ENCODE results near the gene GPD1L.

GPD1L gene

DNA sequence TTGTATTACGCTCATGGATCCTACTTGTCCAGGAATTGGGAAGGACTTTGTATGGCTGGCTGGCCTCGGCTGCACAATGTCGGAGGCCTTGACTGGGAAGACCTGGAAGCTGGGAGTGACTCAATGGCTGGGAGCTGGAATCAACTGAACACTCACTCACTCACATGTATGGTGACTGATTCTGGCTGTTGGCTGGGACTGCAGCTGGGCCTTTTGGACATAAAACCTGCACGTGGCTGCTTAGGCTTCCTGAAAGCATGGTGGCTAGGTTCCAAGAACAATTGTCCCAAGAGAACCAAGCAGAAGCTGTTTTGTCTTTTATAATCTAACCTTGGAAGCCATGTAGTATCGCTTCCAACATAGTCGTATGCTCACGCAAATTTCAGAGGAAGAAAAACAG, 94.1 kb downstream of the GPD1L start:
- TF ChIP-seq ZNF837 (tag by site-specific recombination; IDR thresholded peaks at IDR 0.05): no peak
- no peak for TF ChIP-seq ZNF292 (tag by site-specific recombination; IDR thresholded peaks at IDR 0.05; ENCODE audit: borderline replicate concordance, low read depth)
- TF ChIP-seq ZNF140 (tag by site-specific recombination; IDR thresholded peaks at IDR 0.05): no peak
- TF ChIP-seq, protein P1, sequence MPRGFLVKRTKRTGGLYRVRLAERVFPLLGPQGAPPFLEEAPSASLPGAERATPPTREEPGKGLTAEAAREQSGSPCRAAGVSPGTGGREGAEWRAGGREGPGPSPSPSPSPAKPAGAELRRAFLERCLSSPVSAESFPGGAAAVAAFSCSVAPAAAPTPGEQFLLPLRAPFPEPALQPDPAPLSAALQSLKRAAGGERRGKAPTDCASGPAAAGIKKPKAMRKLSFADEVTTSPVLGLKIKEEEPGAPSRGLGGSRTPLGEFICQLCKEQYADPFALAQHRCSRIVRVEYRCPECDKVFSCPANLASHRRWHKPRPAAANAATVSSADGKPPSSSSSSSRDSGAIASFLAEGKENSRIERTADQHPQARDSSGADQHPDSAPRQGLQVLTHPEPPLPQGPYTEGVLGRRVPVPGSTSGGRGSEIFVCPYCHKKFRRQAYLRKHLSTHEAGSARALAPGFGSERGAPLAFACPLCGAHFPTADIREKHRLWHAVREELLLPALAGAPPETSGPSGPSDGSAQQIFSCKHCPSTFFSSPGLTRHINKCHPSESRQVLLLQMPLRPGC (tag by site-specific recombination; IDR thresholded peaks at IDR 0.05): no peak
- Histone ChIP-seq H3K27ac (ENCODE audit: extremely low read depth, low read depth, low read length) (no peak overlapping the region), H3K4me1 (ENCODE audit: control insufficient read depth, insufficient read depth, low read length) (no peaks in the 10 kb centered on the region), H3K36me3 (ENCODE audit: control insufficient read depth in 2 of 2, insufficient read depth in 1 of 2, low read length in 2 of 2) (no peaks in the 10 kb centered on the region), H3K4me3 (ENCODE audit: low read depth, low read length) (no peak overlapping the region), H3K9me3 (ENCODE audit: control insufficient read depth, insufficient read depth, low read depth, low read length) (no peaks in the 10 kb centered on the region)
- POLR2A ChIA-PET: no interaction called here
- CTCF ChIA-PET: no interaction called here

DNA sequence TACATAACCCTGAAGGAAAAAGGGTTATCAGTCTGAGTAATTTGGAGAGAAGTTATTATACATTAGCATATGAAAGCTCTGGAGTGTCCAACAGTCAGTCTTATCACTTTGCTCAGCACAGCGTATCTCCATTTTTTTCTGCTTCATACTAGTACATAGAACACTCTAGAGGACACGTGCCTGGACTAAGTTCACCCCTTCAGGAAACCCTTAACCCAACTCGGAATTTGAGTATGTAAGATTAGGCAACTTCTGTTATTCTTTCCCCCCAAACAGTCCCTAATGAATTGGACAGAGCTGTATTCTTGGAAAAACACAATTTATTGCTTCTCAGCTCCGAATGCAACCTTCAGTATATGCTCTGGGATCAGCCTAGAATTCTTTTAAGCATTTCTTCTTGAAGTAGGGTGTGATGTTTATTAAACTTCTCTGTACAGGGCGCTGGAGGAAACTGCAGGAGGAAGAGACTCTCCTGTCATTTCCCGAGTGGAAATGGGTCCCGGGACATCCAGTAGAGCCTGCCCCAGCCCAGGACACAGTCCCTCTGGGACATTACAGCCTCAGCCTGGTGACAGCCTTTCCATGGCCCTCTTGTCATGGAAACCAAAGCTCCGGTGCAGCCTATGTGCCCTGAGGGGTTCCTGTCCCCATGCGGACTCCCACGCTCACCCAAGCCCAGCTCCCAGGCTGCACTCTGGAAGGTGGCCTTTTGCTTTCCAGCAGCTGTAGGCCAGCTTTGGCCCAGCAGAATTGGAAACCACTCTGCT, 94.8 kb downstream of the GPD1L start:
- Histone ChIP-seq H3K36me3 (ENCODE audit: control insufficient read depth in 2 of 2, insufficient read depth in 1 of 2, low read length in 2 of 2) (no peaks in the 10 kb centered on the region), H3K27ac (ENCODE audit: extremely low read depth, low read depth, low read length) (no peak overlapping the region), H3K4me3 (ENCODE audit: low read depth, low read length) (no peak overlapping the region), H3K9me3 (ENCODE audit: control insufficient read depth, insufficient read depth, low read depth, low read length) (no peaks in the 10 kb centered on the region), H3K4me1 (ENCODE audit: control insufficient read depth, insufficient read depth, low read length) (no peaks in the 10 kb centered on the region)
- ChIA-PET CTCF (interaction anchor here (2.1 kb wide), 1 partner anchor 25 kb away, joined by 11 read pairs; no protein-coding TSS in a partner anchor), POLR2A (no interaction called here)
- no peak for TF ChIP-seq ZNF138 (tag by site-specific recombination; IDR thresholded peaks at IDR 0.05; ENCODE audit: borderline replicate concordance)
- TF ChIP-seq, protein P2, sequence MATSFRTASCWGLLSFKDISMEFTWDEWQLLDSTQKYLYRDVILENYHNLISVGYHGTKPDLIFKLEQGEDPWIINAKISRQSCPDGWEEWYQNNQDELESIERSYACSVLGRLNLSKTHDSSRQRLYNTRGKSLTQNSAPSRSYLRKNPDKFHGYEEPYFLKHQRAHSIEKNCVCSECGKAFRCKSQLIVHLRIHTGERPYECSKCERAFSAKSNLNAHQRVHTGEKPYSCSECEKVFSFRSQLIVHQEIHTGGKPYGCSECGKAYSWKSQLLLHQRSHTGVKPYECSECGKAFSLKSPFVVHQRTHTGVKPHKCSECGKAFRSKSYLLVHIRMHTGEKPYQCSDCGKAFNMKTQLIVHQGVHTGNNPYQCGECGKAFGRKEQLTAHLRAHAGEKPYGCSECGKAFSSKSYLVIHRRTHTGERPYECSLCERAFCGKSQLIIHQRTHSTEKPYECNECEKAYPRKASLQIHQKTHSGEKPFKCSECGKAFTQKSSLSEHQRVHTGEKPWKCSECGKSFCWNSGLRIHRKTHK (tag by site-specific recombination; IDR thresholded peaks at IDR 0.05): no peak
- TF ChIP-seq, protein P3, sequence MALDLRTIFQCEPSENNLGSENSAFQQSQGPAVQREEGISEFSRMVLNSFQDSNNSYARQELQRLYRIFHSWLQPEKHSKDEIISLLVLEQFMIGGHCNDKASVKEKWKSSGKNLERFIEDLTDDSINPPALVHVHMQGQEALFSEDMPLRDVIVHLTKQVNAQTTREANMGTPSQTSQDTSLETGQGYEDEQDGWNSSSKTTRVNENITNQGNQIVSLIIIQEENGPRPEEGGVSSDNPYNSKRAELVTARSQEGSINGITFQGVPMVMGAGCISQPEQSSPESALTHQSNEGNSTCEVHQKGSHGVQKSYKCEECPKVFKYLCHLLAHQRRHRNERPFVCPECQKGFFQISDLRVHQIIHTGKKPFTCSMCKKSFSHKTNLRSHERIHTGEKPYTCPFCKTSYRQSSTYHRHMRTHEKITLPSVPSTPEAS (tag by site-specific recombination; IDR thresholded peaks at IDR 0.05): no peak
- no peak for TF ChIP-seq ZNF621 (tag by site-specific recombination; IDR thresholded peaks at IDR 0.05)
- no peak for TF ChIP-seq ZBTB1 (tag by site-specific recombination; IDR thresholded peaks at IDR 0.05)
- no peak for TF ChIP-seq MEIS1 (CRISPR knock-in tag; IDR thresholded peaks at IDR 0.05; ENCODE audit: borderline replicate concordance)
- no peak for TF ChIP-seq ZBTB8A (tag by site-specific recombination; IDR thresholded peaks at IDR 0.05)
- no peak for TF ChIP-seq KLF16 (tag by site-specific recombination; IDR thresholded peaks at IDR 0.05)
- TF ChIP-seq ZNF624 (tag by site-specific recombination; IDR thresholded peaks at IDR 0.05): no peak
- TF ChIP-seq ZIC2 (tag by site-specific recombination; IDR thresholded peaks at IDR 0.05): no peak
- no peak for TF ChIP-seq ZBTB48 (tag by site-specific recombination; IDR thresholded peaks at IDR 0.05)
- TF ChIP-seq, protein P4, sequence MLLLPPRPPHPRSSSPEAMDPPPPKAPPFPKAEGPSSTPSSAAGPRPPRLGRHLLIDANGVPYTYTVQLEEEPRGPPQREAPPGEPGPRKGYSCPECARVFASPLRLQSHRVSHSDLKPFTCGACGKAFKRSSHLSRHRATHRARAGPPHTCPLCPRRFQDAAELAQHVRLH (tag by site-specific recombination; IDR thresholded peaks at IDR 0.05): no peak

- H3K36me3 ChIP-seq (ENCODE audit: control insufficient read depth in 2 of 2, insufficient read depth in 1 of 2, low read length in 2 of 2): no peaks in the 10 kb centered on the region
- no peak overlapping the region for H3K27ac ChIP-seq (ENCODE audit: extremely low read depth, low read depth, low read length)
- H3K9me3 ChIP-seq (ENCODE audit: control insufficient read depth, insufficient read depth, low read depth, low read length): no peaks in the 10 kb centered on the region
- H3K4me1 ChIP-seq (ENCODE audit: control insufficient read depth, insufficient read depth, low read length): no peaks in the 10 kb centered on the region
- POLR2A ChIA-PET: no interaction called here
- H3K4me3 ChIP-seq (ENCODE audit: low read depth, low read length): no peak overlapping the region
- CTCF ChIA-PET: interaction anchor here (0.6 to 2.1 kb wide), 2 partner anchors 26 to 271 kb away, joined by 3 to 11 read pairs; no protein-coding TSS in a partner anchor
- TF ChIP-seq ZNF654 (tag by site-specific recombination; IDR thresholded peaks at IDR 0.05; ENCODE audit: low read depth) (no peak), ZNF529 (tag by site-specific recombination; IDR thresholded peaks at IDR 0.05; ENCODE audit: insufficient replicate concordance) (no peak), ZNF48 (tag by site-specific recombination; IDR thresholded peaks at IDR 0.05) (no peak), ZNF585B (tag by site-specific recombination; IDR thresholded peaks at IDR 0.05) (no peak), ZNF571 (tag by site-specific recombination; IDR thresholded peaks at IDR 0.05) (no peak), KLF16 (tag by site-specific recombination; IDR thresholded peaks at IDR 0.05) (no peak), ZNF350 (tag by site-specific recombination; IDR thresholded peaks at IDR 0.05) (no peak), ZNF660 (tag by site-specific recombination; IDR thresholded peaks at IDR 0.05) (no peak), ZNF514 (tag by site-specific recombination; IDR thresholded peaks at IDR 0.05) (no peak), EGR2 (tag by site-specific recombination; IDR thresholded peaks at IDR 0.05; ENCODE audit: low read depth) (no peak), ZNF140 (tag by site-specific recombination; IDR thresholded peaks at IDR 0.05) (no peak)
- TF ChIP-seq, protein P4 (tag by site-specific recombination; IDR thresholded peaks at IDR 0.05): no peak
- TF ChIP-seq, protein P2 (tag by site-specific recombination; IDR thresholded peaks at IDR 0.05): no peak
Observed at GRCh38 chr3:32202496-32202895, 96.1 kb downstream of the GPD1L start.
